Measurements from ENCODE around the gene UCHL1. TPM values are rescaled to one million over a fixed set of nuclear protein-coding genes. Genes with fewer than 3 reads are reported as not detected.
A peak's percentile ranks its signal among the peaks of the same experiment; 100 is the strongest.

UCHL1 gene
- polyA plus RNA-seq (2013, experiment 1 of 2; ENCODE audit: insufficient read length) = 357 TPM
- 372 TPM for polyA plus RNA-seq (2013, experiment 2 of 2; ENCODE audit: insufficient read length)

DNA sequence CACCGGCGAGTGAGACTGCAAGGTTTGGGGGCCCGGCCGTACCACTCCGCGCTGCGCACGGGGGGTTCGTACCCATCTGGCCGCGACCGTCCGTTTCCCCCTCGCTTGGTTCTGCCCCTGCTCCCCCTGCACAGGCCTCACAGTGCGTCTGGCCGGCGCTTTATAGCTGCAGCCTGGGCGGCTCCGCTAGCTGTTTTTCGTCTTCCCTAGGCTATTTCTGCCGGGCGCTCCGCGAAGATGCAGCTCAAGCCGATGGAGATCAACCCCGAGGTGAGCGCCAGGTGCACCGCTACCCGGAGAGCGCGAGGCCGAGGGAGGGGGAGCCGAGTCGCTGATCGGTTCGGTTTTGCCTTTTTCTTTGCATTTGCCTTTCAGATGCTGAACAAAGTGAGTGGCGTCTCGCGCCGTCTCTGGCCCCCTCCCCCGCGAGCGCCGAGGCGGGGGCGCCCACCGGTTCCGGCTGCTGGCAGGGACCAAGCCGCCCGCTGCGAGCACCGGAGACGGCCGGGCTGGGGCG, at the start of gene UCHL1:
Gene UCHL1 (plus strand): TSS at position 189 of the 517 bp plus-strand sequence. CDS start 49 bp downstream, at position 238.
- peak; percentile 92 for DNase-seq

DNA sequence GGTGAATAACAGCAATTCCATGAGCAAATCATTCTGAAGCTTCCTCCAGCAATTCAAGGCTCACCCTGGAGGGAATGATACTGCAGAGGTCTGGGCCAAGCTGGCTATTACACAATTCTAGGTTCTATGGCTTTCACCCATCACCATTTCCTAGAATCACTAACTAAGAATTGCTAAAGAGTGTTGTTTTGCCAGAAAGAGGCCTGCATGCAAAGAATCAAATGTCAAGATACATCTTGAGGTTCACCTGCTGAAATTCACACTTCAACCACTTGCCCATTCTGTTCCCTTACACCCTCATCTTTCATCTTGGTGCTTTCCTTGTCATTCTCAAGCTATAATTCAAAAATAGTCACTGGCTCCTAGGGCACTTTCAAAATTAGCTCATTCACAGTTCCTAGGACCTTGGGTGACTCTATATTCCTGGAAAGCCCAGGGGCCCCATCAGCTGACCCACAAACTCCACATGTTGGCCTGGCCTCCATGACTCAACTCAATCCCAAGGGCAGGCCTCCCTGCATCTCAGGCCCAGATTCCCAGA, 49.4 kb upstream of the UCHL1 start:
- DNase-seq = no peak

- no peak for DNase-seq
Measured at GRCh38 chr4:41209187-41209586, 47.5 kb upstream of the UCHL1 start.

DNA sequence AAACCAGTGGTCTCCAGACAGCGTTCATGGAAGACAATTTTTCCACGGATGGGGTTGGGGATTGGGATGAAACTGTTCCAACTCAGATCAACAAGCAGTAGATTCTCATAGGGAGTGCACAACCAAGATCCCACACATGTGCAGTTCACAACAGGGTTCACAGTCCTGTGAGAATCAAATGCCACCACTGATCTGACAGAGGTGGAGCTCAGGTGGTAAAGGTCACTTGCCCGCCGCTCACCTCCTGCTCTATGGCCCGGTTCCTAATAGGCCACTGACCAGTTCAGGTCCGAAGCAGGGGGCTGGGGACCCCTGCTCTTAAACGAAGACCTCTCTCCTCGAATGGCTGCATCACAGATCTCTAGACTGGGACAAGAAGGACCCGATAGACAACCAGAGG, 46.8 kb upstream of the UCHL1 start:
- no peak for DNase-seq

DNA sequence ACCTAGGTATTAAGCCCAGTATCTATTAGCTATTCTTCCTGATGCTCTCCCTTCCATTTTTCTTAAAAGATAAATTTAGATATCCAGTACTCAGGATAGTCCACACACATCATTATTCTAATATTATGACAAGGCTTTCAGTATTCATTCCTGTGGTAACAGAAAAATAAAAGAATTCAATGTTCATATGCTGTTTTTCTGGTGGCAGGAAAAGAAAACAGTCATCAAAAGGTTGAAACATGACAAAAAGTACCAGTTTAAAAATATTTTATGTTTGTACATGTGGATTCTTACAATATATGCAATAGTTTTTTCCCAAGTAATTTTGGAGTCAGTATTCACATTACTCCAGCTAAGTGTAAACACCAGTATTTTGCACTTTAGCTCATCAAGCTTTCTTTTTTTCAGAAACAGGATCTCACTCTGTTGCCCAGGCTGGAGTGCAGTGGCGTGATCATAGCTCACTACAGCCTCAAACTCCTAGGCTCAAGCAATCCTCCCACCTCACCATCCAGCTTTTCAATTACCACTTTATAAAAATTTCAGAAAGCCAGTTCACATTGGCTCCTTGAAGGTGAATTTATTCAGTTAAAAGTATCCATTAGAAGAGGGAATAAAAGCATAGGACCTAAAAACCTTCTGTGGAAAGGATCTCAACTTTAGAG, 44.6 kb upstream of the UCHL1 start:
- DNase-seq = peak; percentile 63

- DNase-seq = peak; percentile 63
Measured at GRCh38 chr4:41212616-41213203, 44.0 kb upstream of the UCHL1 start.

- DNase-seq = no peak
Measured at GRCh38 chr4:41213625-41214135, 43.0 kb upstream of the UCHL1 start.

DNA sequence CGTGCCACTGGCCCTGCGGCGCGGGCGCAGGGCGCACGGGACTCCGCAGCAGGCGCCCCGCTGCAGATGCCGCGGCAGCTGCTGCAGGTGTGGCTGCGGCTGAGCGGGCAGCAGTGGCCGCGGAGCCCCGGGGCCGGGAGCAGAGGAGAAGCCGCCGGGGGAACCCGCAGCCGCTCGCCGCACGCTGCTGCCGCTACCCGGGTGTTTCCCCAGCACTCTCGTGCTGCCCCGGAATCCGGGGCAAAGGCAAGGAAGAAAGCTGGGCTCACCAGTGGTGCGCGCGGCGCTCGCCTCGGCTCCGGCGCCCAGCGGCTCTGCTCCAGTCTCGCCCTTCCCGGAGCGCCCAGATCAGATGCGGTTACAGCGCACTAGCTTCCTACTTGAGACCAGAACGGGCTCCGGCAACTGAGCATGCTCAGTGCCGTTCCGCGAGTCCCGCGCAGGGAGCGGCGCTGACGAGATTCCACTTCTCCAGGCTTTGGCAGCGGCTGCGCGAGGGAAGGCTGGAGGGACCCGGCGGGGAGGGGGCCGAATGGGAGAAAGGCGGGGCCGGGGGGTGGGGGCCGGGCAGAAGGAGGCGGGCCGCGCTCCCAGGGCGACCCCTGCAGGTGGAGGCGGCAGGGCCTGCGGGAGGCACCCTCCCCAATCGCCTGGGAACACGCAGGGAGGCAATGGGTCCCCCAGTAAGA, 42.4 kb upstream of the UCHL1 start, which contains the start of gene APBB2:
Gene APBB2 (minus strand): TSS at position 407 of the 689 bp plus-strand sequence. CDS start 181,288 bp downstream, outside the sequence.
- DNase-seq = peak; percentile 98

DNA sequence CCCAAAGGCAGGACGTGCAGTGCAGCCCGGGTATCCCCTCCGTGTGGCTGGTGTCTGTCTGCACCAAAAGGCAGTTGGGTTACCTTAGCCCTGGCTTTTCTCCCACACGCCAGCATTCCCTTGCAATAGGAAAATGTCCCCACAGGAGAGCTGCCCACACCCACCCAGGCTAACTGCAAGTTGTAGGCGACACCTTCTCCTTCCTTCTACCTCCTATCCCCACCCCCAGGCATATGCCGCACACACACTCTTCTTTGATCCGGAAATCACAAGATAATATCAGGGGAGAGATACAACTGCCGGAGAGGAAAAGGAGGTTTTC, 41.9 kb upstream of the UCHL1 start:
- no peak for DNase-seq

DNA sequence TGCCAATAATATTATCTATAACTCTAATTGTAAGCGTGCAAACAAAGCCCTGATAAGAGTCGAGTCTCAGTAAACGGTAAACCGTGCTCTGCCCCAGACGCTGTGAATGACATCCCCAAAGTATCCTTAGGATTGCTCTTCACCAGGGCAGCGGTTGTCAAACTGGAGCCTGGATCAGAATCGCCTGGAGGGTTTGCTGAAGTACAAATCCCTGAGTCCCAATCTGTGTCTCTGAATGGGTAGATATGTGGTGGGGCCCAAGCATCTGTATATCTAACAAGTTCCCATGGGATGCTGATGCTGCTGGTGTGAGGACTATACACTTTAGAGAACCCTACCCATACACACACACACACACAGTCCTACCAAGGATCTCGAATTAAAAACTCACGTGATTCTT, 41.6 kb upstream of the UCHL1 start:
- DNase-seq = no peak

DNA sequence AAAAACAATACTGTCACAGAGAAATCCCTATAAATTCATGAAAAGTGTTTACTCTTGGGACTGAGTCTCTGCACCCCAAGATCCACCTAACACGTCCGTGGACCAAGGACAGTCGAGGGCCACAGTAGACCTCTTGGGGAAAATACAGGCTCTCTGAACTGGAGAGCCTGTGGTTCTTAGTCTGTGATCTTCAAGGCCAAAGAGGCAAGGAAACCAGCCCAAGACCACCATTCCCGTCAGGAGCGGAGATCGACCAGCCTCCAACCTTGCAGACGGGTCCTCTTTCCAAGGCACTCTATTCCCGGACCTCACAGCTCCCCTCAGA, 40.8 kb upstream of the UCHL1 start:
- no peak for DNase-seq

DNA sequence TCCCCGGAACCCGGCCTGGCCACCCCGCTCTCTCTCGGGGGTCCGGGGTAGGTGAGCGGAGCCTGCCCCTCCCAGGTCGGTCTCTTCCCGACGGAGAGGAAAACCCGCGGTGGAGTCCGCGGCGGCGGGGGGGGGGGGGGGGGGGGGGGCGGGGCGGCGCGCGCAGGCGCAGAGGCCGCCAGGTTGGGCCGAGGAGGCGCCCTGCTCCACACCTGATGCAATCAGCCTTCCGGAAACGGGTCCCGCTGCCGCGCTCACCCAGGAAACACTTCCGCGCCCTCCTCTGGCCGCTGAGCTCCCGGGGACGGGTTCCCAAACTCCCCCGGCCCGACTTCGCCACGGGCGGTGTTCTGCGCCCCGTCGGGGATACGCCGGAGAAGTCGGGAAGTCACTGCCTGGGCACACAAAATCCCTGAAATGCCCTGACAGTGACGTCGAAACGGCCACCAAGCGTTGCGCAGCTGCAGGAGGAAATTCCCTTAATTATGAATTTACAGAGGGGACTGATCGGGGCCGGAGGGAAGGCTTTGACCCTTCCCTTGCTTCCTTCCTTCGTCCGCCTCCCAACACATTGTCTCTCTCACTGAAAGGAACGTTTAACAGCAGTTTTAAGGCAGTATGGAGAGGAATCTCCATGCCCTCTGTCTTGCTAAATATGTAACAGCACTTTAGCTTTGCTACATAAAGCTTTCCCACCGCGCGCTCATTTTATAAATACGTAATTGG, 40.3 kb upstream of the UCHL1 start:
- DNase-seq = peak; percentile 79

DNA sequence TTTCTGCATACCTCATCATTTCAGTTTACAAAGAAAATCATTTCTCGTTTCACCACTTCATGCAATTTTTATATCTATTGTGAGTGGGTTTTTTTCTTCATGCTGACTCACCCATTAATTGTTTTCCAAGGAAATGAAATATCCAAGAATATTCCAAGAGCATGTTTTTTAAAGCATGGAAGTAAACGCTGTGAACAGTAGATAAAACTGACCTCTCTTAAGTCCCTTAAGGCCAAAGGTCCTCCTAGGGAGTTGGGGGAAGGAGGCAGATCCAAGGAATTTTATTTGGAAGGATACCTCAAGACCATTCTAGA, 39.8 kb upstream of the UCHL1 start:
- DNase-seq = no peak

GRCh38 chr4:41217374-41217773, 39.4 kb upstream of the UCHL1 start:
- no peak for DNase-seq

GRCh38 chr4:41218703-41219102, 38.0 kb upstream of the UCHL1 start:
- no peak for DNase-seq

- no peak for DNase-seq
Measured at GRCh38 chr4:41219421-41219950, 37.2 kb upstream of the UCHL1 start.

DNA sequence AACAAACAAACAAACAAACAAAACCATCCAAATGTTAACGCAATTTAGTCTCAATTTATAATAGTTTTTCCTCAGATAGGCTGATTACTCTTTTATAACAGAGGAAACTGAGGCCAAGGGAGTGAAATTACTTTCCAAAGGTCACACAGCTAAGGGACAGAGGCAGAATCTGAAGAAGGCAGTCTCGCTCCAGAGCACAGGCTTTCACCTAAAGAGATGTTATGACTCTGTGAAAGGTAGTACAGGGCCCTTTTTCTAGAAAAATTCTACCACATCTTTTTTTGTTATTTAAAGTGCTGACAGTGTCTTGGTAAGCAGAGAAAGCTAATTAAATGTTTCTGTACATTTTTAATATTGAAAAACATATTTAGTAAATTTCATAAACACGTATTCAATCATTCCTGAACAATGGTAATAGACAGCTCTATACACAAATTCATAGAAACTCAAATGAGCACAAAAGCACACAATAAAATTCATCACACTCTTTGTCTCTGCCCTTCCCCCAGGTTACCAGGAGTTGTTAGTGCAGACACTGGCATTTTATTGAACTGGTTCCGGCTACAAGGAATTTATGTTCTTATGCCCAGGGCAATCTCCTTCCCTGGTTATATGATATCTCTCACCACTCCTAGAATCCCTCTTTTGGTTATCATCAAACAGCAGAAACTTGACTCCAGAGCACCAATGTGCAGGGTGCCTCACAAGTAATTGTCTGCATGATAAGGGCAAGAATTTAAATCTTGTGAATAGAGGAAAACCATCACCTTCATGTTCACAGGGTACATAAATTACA, 34.7 kb upstream of the UCHL1 start:
- no peak for DNase-seq

DNA sequence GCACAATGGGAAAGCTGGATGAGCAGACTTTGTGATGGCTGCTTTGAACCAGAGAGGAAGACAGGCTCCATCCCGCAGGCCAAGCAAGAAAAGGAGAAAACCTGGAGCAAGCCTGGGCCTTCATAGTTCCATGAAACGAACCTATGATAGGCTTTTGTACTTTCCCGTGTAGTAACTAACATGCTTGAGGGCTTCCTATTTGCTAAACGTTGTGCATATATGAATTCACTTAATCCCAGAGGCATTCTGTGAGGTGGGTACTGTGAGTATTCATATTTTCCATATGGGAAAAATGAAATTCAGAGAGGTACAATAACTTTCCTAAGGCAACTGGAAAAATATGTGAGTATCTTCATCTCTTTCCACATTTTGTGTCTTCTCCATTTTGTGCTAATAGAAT, 28.8 kb upstream of the UCHL1 start:
- DNase-seq = no peak

- DNase-seq = no peak
Measured at GRCh38 chr4:41232406-41232805, 24.3 kb upstream of the UCHL1 start.

DNA sequence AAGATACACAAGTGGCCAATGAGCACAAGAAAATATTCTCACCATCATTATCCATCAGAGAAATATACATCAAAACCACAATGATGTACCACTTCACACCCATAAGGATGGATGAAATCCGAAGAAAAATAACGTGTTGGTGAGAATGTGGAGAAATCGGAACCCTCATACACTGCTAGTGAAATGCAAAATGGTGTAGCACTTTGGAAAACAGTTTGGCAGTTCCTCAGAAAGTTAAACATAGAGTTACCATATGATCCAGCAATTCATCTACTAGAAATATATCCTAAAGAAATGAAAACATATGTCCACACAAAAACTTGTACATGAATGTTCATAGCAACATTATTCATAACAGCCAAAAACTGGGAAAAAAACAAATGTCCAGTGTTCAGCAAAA, 23.9 kb upstream of the UCHL1 start:
- no peak for DNase-seq

GRCh38 chr4:41236032-41236431, 20.7 kb upstream of the UCHL1 start:
- no peak for DNase-seq

GRCh38 chr4:41236508-41236907, 20.2 kb upstream of the UCHL1 start:
- no peak for DNase-seq

Data from fibroblast of skin of scalp (primary cell).